Measurements from ENCODE around the gene PNMA8A.

DNA sequence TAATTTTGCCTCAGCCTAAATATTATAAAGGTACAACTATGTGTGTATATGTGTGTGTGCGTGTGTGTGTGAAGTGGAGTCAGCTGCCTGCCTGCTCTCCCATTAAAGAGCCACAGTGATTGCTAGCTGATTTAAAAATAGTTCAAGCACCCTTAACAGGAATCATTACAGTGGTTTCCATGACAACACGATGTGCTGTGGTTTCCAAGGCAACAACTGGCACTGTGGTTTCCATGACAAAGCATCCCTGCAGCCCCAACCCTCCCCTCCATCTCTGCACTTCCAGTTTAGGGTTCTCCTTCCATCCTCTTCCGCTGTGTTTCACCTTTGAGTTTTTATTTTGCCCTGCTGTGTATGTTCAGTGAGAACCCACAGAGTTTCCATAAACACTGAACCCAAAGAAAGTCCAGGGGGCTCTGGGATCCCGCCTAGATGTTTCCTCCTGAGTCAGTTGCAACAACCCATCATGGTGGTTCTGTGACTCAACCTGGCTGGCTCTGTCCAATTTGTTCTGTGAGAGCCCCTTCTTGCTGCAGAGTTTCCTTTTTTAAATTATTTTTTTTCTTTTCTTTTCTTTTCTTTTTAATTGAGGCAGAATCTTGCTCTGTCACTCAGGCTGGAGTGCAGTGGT is 7.1 kb upstream of the PNMA8A start:
- TF ChIP-seq POLR2AphosphoS5 (IDR thresholded peaks at IDR 0.05; ENCODE audit: low read depth) (no peak), EZH2 (IDR thresholded peaks at IDR 0.05; ENCODE audit: low read depth, unreplicated experiment) (no peak), EZH2phosphoT487 (IDR thresholded peaks at IDR 0.05; ENCODE audit: unreplicated experiment) (no peak), CREB1 (CRISPR knock-in tag; IDR thresholded peaks at IDR 0.05; ENCODE audit: low read depth) (no peak), NANOG (IDR thresholded peaks at IDR 0.05; ENCODE audit: borderline replicate concordance) (no peak), ZNF331 (CRISPR knock-in tag; IDR thresholded peaks at IDR 0.05; ENCODE audit: low read depth) (no peak), JUNB (IDR thresholded peaks at IDR 0.05; ENCODE audit: unreplicated experiment) (no peak), STAT1 (IDR thresholded peaks at IDR 0.05; ENCODE audit: unreplicated experiment) (no peak), ZNF114 (CRISPR knock-in tag; IDR thresholded peaks at IDR 0.05) (no peak)
- TF ChIP-seq, protein P1, sequence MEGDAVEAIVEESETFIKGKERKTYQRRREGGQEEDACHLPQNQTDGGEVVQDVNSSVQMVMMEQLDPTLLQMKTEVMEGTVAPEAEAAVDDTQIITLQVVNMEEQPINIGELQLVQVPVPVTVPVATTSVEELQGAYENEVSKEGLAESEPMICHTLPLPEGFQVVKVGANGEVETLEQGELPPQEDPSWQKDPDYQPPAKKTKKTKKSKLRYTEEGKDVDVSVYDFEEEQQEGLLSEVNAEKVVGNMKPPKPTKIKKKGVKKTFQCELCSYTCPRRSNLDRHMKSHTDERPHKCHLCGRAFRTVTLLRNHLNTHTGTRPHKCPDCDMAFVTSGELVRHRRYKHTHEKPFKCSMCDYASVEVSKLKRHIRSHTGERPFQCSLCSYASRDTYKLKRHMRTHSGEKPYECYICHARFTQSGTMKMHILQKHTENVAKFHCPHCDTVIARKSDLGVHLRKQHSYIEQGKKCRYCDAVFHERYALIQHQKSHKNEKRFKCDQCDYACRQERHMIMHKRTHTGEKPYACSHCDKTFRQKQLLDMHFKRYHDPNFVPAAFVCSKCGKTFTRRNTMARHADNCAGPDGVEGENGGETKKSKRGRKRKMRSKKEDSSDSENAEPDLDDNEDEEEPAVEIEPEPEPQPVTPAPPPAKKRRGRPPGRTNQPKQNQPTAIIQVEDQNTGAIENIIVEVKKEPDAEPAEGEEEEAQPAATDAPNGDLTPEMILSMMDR (conservative IDR thresholded peaks at IDR 0.05; ENCODE audit: low read depth in 2 of 2), result no peak
- TF ChIP-seq, protein P2, sequence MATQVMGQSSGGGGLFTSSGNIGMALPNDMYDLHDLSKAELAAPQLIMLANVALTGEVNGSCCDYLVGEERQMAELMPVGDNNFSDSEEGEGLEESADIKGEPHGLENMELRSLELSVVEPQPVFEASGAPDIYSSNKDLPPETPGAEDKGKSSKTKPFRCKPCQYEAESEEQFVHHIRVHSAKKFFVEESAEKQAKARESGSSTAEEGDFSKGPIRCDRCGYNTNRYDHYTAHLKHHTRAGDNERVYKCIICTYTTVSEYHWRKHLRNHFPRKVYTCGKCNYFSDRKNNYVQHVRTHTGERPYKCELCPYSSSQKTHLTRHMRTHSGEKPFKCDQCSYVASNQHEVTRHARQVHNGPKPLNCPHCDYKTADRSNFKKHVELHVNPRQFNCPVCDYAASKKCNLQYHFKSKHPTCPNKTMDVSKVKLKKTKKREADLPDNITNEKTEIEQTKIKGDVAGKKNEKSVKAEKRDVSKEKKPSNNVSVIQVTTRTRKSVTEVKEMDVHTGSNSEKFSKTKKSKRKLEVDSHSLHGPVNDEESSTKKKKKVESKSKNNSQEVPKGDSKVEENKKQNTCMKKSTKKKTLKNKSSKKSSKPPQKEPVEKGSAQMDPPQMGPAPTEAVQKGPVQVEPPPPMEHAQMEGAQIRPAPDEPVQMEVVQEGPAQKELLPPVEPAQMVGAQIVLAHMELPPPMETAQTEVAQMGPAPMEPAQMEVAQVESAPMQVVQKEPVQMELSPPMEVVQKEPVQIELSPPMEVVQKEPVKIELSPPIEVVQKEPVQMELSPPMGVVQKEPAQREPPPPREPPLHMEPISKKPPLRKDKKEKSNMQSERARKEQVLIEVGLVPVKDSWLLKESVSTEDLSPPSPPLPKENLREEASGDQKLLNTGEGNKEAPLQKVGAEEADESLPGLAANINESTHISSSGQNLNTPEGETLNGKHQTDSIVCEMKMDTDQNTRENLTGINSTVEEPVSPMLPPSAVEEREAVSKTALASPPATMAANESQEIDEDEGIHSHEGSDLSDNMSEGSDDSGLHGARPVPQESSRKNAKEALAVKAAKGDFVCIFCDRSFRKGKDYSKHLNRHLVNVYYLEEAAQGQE (IDR thresholded peaks at IDR 0.05; ENCODE audit: unreplicated experiment), result no peak
- TF ChIP-seq, protein P3, sequence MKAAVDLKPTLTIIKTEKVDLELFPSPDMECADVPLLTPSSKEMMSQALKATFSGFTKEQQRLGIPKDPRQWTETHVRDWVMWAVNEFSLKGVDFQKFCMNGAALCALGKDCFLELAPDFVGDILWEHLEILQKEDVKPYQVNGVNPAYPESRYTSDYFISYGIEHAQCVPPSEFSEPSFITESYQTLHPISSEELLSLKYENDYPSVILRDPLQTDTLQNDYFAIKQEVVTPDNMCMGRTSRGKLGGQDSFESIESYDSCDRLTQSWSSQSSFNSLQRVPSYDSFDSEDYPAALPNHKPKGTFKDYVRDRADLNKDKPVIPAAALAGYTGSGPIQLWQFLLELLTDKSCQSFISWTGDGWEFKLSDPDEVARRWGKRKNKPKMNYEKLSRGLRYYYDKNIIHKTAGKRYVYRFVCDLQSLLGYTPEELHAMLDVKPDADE (IDR thresholded peaks at IDR 0.05), result no peak
- TF ChIP-seq, protein P4, sequence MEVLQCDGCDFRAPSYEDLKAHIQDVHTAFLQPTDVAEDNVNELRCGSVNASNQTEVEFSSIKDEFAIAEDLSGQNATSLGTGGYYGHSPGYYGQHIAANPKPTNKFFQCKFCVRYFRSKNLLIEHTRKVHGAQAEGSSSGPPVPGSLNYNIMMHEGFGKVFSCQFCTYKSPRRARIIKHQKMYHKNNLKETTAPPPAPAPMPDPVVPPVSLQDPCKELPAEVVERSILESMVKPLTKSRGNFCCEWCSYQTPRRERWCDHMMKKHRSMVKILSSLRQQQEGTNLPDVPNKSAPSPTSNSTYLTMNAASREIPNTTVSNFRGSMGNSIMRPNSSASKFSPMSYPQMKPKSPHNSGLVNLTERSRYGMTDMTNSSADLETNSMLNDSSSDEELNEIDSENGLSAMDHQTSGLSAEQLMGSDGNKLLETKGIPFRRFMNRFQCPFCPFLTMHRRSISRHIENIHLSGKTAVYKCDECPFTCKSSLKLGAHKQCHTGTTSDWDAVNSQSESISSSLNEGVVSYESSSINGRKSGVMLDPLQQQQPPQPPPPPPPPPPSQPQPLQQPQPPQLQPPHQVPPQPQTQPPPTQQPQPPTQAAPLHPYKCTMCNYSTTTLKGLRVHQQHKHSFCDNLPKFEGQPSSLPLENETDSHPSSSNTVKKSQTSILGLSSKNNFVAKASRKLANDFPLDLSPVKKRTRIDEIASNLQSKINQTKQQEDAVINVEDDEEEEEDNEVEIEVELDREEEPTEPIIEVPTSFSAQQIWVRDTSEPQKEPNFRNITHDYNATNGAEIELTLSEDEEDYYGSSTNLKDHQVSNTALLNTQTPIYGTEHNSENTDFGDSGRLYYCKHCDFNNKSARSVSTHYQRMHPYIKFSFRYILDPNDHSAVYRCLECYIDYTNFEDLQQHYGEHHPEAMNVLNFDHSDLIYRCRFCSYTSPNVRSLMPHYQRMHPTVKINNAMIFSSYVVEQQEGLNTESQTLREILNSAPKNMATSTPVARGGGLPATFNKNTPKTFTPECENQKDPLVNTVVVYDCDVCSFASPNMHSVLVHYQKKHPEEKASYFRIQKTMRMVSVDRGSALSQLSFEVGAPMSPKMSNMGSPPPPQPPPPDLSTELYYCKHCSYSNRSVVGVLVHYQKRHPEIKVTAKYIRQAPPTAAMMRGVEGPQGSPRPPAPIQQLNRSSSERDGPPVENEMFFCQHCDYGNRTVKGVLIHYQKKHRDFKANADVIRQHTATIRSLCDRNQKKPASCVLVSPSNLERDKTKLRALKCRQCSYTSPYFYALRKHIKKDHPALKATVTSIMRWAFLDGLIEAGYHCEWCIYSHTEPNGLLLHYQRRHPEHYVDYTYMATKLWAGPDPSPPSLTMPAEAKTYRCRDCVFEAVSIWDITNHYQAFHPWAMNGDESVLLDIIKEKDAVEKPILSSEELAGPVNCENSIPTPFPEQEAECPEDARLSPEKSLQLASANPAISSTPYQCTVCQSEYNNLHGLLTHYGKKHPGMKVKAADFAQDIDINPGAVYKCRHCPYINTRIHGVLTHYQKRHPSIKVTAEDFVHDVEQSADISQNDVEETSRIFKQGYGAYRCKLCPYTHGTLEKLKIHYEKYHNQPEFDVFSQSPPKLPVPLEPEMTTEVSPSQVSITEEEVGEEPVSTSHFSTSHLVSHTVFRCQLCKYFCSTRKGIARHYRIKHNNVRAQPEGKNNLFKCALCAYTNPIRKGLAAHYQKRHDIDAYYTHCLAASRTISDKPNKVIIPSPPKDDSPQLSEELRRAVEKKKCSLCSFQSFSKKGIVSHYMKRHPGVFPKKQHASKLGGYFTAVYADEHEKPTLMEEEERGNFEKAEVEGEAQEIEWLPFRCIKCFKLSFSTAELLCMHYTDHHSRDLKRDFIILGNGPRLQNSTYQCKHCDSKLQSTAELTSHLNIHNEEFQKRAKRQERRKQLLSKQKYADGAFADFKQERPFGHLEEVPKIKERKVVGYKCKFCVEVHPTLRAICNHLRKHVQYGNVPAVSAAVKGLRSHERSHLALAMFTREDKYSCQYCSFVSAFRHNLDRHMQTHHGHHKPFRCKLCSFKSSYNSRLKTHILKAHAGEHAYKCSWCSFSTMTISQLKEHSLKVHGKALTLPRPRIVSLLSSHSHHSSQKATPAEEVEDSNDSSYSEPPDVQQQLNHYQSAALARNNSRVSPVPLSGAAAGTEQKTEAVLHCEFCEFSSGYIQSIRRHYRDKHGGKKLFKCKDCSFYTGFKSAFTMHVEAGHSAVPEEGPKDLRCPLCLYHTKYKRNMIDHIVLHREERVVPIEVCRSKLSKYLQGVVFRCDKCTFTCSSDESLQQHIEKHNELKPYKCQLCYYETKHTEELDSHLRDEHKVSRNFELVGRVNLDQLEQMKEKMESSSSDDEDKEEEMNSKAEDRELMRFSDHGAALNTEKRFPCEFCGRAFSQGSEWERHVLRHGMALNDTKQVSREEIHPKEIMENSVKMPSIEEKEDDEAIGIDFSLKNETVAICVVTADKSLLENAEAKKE (CRISPR knock-in tag; IDR thresholded peaks at IDR 0.05), result no peak
